Type B pancreatic cell (in vitro differentiated cells): ENCODE data around the gene RASGEF1B. TPM values are rescaled to one million over a fixed set of nuclear protein-coding genes. Genes with fewer than 3 reads are reported as not detected.

Source experiments
- DNase-seq: peaks from one replicate; pipeline ENCODE4 v3.0.0; 2021; ENCODE audit warnings: mixed read lengths; ENCODE audit not compliant: unreplicated experiment; ENCODE audit errors: extremely low spot score
- H3K27ac Mint-ChIP-seq: 2 replicates; pipeline ENCODE4 v1.8.0; 2021; ENCODE audit warnings: mild to moderate bottlenecking, mixed read lengths
- H3K27me3 Mint-ChIP-seq: 2 replicates; pipeline ENCODE4 v1.8.0; 2021; ENCODE audit warnings: mixed read lengths
- H3K36me3 Mint-ChIP-seq: 2 replicates; pipeline ENCODE4 v1.8.0; 2021; ENCODE audit warnings: mixed read lengths
- H3K4me1 Mint-ChIP-seq: one replicate; pipeline ENCODE4 v1.8.0; 2021; ENCODE audit warnings: mixed read lengths; ENCODE audit not compliant: unreplicated experiment
- H3K4me3 Mint-ChIP-seq: 2 replicates; pipeline ENCODE4 v1.8.0; 2021; ENCODE audit warnings: mild to moderate bottlenecking, mixed read lengths
- H3K9me3 Mint-ChIP-seq: 2 replicates; pipeline ENCODE4 v1.8.0; 2021; ENCODE audit warnings: mixed read lengths
- CTCF ChIP-seq: fragments of 200-600 bp; sonication (generic); conservative IDR thresholded peaks from 2 replicates; pipeline ENCODE4 v1.5.0; 2021; ENCODE audit warnings: antibody characterized with exemption, mild to moderate bottlenecking
- total RNA-seq: library from RNA; stranded (reverse); gene quantifications from 2 replicates; pipeline ENCODE4 v1.2.1, GENCODE V29; 2021; ENCODE audit warnings: low replicate concordance

The RASGEF1B gene
- total RNA-seq, 1 donor from 2014 or later = 11.0 TPM

GRCh38 chr4:81421346-81422218, 50.1 kb downstream of the RASGEF1B start:
- Mint-ChIP-seq H3K27me3 (peaks cover 16% of the 10 kb centered on the region), H3K4me1 (peaks cover 10% of the 10 kb centered on the region), H3K27ac (no peak overlapping the region), H3K4me3 (no peak overlapping the region), H3K9me3 (no peaks in the 10 kb centered on the region), H3K36me3 (peaks cover 4% of the 10 kb centered on the region)
- no peak for DNase-seq
- TF ChIP-seq CTCF = no peak

GRCh38 chr4:81418572-81418971, 53.1 kb downstream of the RASGEF1B start:
- Mint-ChIP-seq H3K27me3 (peaks cover 16% of the 10 kb centered on the region), H3K27ac (no peak overlapping the region), H3K9me3 (peaks cover 6% of the 10 kb centered on the region), H3K4me3 (no peak overlapping the region), H3K4me1 (peaks cover 4% of the 10 kb centered on the region), H3K36me3 (no peaks in the 10 kb centered on the region)
- no peak for DNase-seq
- no peak for TF ChIP-seq CTCF

- TF ChIP-seq CTCF = no peak
- H3K4me1 Mint-ChIP-seq = peaks cover 9% of the 10 kb centered on the region
- H3K9me3 Mint-ChIP-seq = peaks cover 13% of the 10 kb centered on the region
- DNase-seq = no peak
- H3K36me3 Mint-ChIP-seq = no peaks in the 10 kb centered on the region
- peaks cover 9% of the 10 kb centered on the region for H3K27me3 Mint-ChIP-seq
- no peak overlapping the region for H3K27ac Mint-ChIP-seq
- no peak overlapping the region for H3K4me3 Mint-ChIP-seq
These were observed 58.7 kb downstream of the RASGEF1B start for GRCh38 chr4:81412946-81413495.

- Mint-ChIP-seq H3K9me3 (peaks cover 13% of the 10 kb centered on the region), H3K27ac (no peak overlapping the region), H3K4me1 (peaks cover 12% of the 10 kb centered on the region), H3K27me3 (peaks cover 5% of the 10 kb centered on the region), H3K36me3 (no peaks in the 10 kb centered on the region), H3K4me3 (no peak overlapping the region)
- no peak for TF ChIP-seq CTCF
- no peak for DNase-seq
These were observed 61.0 kb downstream of the RASGEF1B start for GRCh38 chr4:81410680-81411079.

- H3K36me3 Mint-ChIP-seq = no peaks in the 10 kb centered on the region
- peaks cover 5% of the 10 kb centered on the region for H3K27me3 Mint-ChIP-seq
- H3K4me3 Mint-ChIP-seq = no peak overlapping the region
- peaks cover 14% of the 10 kb centered on the region for H3K4me1 Mint-ChIP-seq
- no peak for DNase-seq
- TF ChIP-seq CTCF = no peak
- H3K27ac Mint-ChIP-seq = no peak overlapping the region
- peaks cover 12% of the 10 kb centered on the region for H3K9me3 Mint-ChIP-seq
These were observed 61.9 kb downstream of the RASGEF1B start for GRCh38 chr4:81409836-81410235.
